Daoy (cell line): ENCODE measurements around the gene RBM10. TPM values are rescaled to one million over a fixed set of nuclear protein-coding genes. Genes with fewer than 3 reads are reported as not detected.
"Not testable (repeated sequence)": the region's sequence is repeated elsewhere in the genome, so short reads cannot be mapped to it uniquely, and the experiment has no call there.

Experiments used
- DNase-seq: peaks from one replicate; pipeline ENCODE4 v3.0.0-alpha.2; 2015; ENCODE audit warnings: low read depth
- total RNA-seq: library from RNA; depleted of rRNA; stranded (reverse); fragments of >200 nt; shearing (Covaris generic); gene quantifications from 2 replicates; pipeline ENCODE4 v1.2.3, GENCODE V29; 2014; rRNA removed

Gene RBM10, protein sequence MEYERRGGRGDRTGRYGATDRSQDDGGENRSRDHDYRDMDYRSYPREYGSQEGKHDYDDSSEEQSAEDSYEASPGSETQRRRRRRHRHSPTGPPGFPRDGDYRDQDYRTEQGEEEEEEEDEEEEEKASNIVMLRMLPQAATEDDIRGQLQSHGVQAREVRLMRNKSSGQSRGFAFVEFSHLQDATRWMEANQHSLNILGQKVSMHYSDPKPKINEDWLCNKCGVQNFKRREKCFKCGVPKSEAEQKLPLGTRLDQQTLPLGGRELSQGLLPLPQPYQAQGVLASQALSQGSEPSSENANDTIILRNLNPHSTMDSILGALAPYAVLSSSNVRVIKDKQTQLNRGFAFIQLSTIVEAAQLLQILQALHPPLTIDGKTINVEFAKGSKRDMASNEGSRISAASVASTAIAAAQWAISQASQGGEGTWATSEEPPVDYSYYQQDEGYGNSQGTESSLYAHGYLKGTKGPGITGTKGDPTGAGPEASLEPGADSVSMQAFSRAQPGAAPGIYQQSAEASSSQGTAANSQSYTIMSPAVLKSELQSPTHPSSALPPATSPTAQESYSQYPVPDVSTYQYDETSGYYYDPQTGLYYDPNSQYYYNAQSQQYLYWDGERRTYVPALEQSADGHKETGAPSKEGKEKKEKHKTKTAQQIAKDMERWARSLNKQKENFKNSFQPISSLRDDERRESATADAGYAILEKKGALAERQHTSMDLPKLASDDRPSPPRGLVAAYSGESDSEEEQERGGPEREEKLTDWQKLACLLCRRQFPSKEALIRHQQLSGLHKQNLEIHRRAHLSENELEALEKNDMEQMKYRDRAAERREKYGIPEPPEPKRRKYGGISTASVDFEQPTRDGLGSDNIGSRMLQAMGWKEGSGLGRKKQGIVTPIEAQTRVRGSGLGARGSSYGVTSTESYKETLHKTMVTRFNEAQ
- 58.6 and 60.9 TPM in 2 replicates for total RNA-seq

DNA sequence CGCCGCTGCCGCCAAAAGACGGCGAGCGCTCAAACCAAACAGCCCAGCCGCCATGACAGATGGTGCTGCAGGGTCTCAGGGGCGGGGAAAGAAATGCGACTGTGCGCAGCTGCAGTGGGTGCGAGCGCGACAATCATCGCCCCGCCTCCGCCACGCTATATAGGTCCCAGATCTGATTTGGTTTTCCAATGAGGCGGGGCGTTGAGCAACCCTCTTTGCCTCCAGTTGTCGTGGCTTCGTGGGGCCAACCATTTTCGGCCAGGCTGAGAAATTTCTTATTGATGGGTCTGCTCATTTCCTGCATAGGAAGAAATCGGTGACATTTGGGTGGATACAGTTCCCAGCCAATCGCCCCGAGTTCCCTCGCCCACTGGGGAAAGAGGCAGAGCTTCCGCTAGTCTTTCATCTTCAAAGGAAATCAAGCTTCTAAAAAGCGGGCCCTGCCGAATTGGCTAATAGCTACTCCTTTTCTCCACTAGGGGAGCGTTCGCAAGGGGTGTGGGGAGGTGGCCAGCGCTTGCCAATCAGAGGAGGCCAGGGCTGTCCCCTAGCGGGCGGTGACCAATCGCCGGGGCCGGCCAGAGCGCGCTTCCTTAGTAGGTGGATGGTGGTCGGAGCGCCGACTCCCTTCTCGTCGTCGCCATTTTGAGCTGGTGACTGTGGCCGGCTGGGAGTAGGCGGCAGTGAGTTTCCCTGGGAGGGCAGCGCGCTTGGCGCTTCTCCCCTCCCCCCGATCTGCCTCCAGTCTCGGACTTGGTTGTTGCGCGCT, at the start of gene RBM10, which contains the start of gene NDUFB11:
Gene RBM10 (plus strand): TSS at position 596 of the 769 bp plus-strand sequence. CDS start 2,261 bp downstream, outside the sequence.
Gene NDUFB11 (minus strand): TSS at position 77 of the 769 bp plus-strand sequence. CDS start 23 bp downstream, at position 54.
- peak; percentile 94 for DNase-seq

DNA sequence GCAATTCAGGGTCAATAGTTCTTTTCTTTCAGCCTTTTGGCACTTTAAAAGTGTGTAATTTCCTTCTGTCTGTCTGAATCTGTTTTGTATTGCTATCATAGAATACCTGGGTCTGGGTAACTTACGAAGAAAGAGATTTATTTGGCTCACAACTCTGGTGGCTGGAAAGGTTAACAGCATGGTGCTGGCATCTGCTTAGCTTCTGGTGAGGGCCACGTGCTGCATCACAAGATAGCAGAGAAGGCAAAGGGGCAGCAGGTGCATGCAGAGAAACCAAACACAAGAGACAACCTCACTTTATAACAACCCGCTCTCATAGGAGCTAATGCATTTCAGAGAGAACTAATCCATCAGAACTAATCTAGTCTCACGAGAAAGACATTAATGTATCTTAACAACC, 48.0 kb upstream of the RBM10 start:
- no peak for DNase-seq

DNA sequence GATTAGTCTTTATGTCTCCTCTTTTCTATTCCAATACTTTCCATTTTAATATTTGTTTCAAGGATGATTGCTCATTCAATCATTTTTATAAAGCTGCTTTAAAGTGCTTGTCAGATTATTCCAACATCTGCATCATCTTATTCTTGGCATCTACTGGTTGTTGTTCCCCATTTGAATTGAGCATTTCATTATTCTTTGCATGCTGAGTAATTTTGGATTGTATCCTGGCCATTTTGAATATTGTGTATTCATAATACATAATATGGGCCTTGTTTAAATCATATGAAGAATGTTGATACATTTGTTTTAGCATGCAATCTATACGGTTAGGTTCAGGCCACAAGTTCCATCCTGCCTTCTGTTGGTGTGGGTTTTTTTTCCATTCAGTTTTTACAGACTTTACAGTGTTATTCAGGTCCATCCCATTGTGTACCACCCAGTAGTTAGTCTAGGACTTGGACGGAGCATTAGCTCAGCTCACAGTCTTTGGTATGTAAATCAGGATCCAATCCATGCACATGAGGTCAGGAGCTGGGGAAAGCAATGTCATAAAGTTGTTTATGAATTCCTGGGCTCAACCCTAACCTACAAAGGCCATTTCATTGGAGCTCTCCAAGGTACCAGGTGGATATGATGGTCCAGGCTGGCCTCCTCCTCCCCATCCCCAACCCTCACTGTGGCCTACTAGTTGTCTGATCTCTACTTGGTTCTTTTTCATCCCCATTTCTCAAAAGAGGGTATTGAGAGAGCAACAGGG, 46.5 kb upstream of the RBM10 start:
- no peak for DNase-seq

DNA sequence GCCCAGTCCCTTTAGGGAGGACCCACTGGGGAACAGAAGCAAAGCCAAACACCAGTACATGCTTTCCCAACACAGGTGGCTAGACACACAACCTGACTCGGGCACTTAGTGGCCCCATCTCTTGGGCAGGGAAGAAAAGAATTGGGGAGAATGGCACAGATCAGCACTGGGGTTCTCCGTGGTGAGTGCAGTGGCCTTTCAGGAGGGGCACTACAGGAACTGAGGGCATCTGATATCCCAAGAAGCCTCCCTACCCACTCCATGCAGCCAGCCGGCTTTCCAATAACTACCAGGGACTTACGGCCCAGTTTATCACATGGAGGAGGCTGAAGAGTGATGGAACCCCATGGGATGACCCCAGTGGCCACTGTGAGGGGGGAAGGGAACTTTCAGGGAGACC, 43.8 kb upstream of the RBM10 start:
- DNase-seq, result no peak

DNA sequence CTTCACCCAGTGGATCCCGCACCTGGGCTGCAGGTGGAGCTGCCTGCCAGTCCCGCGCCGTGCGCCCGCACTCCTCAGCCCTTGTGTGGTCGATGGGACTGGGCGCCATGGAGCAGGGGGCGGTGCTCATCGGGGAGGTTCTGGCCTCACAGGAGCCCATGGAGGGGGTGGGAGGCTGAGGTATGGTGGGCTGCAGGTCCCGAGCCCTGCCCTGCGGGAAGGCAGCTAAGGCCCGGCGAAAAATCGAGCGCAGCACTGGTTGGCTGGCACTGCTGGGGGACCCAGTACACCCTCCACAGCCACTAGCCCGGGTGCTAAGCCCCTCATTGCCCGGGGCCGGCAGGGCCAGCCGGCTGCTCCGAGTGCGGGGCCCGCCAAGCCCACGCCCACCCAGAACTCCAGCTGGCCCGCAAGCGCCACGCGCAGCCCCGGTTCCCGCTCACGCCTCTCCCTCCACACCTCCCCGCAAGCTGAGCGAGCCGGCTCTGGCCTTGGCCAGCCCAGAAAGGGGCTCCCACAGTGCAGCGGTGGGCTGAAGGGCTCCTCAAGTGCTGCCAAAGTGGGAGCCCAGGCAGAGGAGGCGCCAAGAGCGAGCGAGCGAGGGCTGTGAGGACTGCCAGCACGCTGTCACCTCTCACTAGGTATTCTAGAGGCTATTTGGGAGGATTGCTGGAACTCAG, 33.9 kb upstream of the RBM10 start:
- not testable (repeated sequence) for DNase-seq

DNA sequence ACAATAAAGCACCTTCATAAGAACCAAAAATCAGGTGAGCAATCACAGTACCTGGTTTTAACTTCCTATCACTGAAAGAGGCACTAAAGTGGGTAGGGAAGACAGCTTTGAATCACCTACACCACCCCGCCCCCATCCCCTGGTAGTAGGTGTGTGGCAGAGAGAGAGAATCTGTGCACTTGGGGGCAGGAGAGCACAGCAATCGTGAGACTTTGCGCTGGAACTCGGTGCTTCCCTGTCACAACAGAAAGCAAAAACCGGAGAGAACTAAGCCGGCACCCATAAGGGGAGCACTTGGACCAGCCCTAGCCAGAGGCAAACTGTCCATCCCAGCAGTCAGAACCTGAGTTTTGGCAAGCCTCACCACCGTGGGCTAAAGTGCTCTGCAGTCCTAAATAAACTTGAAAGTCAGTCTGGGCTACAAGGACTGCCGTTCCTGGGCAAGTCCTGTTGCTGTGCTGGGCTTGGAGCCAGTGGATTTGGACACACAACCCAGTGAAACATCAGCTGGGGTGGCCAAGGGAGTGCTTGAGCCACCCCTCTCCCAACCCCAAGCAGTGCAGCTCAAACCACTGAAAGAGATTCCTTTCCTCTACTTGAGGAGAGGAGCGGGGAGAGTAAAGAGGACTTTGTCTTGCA, 32.6 kb upstream of the RBM10 start:
- DNase-seq, result no peak

DNA sequence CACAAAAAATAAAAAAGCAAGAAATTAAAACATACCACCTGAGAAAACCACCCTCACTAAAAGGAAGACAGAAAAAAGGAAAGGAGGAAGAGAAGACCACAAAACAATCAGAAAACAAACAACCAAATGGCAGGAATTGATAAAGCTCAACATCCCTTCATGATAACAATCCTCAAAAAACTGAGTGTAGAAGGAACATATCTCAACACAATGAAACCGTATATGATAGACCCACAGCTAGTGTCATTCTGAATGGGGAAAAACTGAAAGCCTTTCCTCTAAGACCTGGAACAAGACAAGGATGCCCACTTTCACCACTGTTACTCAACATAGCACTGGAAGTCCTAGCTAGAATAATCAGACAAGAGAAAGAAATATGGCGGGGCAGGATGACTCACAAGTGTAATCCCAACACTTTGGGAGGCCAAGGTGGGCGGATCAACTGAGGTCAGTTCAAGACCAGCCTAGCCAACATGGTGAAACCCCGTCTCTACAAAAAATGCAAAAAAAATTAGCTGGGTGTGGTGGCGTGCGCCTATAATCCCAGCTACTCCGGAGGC, 28.4 kb upstream of the RBM10 start:
- DNase-seq, result not testable (repeated sequence)

DNA sequence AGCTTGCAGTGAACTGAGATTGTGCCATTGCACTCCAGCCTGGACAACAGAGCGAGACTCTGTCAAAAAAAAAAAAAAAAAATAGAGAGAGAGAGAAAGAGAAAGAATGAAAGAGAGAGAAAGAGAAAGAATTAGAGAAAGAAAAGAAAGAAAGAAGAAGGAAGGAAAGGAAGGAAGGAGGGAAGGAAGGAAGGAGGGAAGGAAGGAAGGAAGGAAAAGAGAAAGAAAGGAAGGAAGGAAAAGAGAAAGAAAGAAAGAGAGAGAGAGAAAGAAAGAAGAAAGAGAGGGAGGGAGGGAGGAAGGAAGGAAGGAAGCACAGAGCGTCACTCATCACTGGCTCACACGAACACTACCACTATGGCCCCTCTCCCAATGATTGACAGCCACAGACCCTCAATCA, 20.6 kb upstream of the RBM10 start:
- not testable (repeated sequence) for DNase-seq

DNA sequence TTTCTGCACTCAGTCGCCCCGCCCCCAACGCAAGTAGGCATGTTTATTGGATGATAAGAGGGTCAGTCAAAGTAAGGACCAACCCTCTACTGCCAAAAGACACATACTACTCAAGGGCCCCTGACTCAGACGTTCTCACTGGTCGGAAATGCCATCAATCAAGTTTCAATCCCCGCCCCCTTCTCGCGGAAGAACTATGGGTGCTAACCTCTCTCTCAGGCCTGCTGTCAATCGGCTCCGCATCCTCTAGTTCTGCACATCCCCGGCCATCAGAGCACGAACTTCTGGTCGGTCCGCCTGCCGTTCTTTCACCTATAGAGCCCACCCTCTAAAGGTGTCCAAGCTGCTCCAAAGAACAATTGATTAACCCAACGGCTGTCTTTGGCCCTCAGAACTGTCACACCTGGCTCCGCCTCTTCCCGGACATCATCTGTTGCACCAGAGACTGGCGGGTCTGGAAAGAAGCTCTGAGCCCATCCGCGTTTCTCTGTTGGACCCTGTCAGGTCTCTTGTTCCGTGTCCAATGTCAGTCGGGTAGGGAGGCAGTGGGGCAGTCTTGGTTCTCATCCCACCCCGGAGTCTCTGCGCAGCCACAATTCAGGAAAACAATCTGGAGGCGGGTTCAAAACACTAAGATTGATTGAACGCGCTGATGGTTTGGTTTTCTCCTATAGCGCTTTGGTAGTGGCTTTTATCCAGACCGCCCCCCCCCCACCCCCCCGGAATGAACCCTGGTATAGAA, 15.7 kb upstream of the RBM10 start:
- peak; percentile 89 for DNase-seq

DNA sequence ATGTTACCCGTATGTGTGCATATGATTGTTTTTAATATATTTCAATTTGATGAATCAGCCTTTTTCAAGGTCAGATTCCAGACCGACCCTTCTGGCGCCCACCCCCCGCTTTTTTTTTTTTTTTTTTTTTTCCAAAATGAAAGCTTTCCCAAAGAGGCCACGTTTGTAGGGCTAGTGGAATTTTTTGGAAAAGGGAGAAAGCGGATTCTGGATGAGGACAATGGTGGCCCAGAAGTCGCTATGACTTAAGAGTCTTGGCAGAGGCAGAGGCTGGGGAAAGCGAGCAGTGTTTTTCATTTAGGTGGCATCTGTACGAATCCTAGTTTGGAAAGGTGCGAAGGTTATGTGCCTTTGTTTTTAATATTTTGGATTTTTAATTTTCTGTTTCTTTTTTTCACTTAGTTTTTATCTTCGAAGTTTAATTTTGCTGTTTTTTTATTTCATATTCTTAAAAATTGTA, 15.1 kb upstream of the RBM10 start:
- DNase-seq, result no peak

DNA sequence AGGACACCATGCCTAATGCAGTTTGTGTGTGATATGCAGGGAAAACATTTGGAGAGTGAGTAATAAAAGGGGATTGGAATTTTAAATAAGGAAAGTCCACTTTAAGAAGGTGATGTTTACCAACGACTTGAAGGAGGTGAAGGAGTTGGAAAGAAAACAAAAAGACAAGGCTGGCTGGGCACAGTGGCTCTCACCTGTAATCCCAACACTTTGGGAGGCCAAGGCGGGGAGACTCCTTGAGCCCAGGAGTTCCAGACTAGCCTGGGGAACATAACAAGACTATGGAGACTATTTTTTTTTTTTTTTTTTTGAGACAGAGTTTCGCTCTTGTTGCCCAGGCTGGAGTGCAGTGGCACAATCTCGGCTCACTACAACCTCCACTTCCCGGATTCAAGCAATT, 11.5 kb upstream of the RBM10 start:
- DNase-seq, result no peak

DNA sequence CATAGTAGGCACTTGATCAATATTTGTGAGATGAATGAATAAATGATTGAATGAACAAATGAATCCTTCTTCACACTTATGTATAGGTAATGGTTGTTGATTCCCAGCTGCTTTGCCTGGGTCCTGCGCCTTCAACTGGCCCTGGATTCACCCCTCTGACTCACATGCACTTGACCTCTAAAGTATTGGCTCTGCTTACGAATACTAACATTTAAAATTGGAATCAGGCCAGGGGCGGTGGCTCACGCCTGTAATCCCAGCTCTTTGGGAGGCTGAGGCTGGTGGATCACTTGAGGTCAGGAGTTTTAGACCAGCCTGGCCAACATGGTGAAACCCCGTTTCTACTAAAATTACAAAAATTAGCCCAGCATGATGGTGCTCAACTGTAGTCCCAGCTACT, 9.4 kb upstream of the RBM10 start:
- DNase-seq, result peak; percentile 29

DNA sequence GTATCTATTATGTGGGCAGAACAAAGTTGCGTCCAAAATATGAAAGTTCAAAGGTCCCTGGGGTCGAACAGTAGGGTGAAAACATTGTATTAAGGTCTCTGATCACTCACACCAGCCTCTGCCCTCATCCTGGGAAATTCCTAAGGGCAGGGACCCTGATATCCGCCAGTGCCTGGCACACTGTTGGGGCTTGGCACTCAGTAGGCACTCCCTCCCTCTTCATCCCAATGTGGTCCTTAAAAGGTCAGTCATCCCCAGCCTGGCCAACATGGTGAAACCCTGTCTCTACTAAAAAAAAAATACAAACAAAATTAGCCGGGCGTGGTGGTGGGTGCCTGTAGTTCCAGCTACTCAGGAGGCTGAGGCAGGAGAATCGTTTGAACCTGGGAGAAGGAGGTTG, 6.8 kb upstream of the RBM10 start:
- no peak for DNase-seq

DNA sequence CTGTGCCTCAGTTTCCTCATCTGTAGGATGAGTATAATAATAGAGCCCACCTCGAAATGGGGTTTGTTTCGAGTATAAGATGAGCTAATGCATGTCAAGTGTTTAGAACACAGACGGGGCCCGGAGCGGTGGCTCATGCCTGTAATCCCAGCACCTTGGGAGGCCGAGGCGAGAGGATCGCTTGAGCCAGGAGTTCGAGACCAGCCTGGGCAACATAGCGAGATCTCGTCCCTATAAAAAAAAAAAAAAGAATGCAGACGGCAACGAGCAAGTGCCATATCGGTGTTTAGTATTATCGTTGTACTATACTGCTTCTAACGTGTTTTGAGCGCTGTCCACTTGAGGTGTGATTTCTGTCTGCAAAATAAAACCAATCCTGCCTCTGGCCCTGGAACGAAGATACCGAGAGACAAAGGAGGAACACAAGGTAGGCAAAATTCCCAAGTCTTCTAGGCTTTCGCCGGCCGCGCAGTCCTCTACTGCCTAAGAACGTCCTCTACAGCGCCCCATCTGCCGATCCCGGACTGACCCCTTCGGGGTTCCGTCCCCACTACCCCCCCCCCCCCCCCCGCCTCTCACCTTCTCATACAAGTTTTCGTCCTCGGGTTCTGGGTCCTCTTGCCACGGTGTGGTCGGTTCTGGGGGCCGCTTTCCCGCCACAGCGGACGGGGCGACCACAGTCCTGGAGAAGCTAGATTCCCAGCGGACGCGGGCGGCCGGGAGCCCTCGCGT, 961 bp upstream of the RBM10 start:
- no peak for DNase-seq

DNA sequence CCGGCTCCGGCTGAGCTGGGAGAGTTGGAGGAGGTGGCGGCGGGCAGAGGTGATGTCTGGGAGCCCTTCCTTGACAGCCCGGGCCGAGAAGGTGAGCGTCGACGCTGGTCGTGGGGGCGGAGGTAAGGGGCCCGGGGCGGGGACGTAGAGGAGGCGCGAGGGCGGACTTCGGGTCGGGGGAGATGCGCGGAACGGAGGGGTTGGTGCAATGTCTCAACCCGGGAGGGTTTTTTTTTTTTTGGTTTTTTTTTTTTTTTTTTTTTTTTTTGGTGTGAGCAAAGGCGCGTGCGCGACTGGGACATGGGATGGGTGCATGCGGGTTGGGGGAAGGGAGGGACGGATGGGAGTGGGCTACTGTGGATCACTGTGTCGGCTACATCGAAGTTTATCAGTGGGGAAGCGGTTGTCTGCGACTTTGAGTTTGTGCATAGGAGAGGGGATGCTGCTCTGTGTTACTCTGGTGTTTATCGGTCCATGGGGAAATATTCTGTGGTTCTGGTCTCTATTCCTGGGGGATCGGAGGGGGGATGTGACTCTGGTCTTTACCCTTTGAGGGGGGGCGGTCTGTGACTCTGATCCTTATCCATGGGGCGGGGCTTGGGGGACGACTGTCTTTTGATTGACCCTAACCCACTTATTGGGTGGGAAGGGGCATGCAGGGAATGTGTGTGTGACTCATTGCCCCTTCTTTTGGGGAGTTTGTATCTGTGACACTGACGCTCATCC, 537 bp downstream of the RBM10 start:
- no peak for DNase-seq

DNA sequence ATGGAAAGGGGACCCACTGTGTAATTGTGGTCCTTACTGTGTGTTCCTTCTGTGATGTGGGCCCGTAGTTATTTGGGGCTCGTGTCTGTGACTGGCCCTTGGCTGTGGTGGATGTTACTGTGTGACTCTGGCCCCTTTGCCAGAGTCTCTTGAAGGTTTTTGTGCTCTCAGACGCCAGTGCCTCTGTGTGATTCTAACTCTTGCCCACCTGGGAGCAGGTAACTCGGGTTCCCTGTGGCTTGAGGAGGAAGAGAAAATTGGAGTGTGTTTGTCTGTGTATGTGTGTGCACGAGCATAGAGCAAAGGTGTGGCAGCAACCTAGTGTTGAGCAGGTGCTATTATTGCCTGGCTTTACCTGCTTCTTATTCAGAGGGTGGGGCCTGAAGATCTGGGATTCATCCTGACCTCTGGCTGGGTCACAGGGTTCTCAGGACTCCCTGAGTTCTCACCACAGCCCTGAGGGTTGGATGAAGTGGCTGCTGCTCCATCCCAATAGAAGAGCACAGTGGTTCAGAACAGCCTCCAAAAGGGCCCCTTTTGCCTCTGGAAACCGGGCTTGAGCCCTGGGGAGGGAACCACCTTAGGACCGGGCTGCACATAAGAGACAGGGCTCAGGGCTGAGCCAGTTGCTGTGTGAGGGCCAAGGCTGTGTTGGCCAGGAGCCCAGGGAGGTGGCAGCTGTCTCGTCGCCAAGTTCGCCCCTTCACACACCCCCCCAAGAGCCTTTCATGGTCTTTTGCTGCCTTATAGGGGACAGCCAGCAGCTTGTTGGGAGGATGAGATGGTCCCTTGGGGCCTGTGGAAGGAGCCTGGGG, 1.3 kb downstream of the RBM10 start:
- no peak for DNase-seq
